Daoy (cell line): ENCODE data around the gene GRM5. TPM values are rescaled to one million over a fixed set of nuclear protein-coding genes. Genes with fewer than 3 reads are reported as not detected.

ENCODE experiments used
- DNase-seq: peaks from one replicate; pipeline ENCODE4 v3.0.0-alpha.2; 2015; ENCODE audit warnings: low read depth
- total RNA-seq: library from RNA; depleted of rRNA; stranded (reverse); fragments of >200 nt; shearing (Covaris generic); gene quantifications from 2 replicates; pipeline ENCODE4 v1.2.3, GENCODE V29; 2014

GRM5 gene
- total RNA-seq, 1 experiment from 2014 or later: not detected

DNA sequence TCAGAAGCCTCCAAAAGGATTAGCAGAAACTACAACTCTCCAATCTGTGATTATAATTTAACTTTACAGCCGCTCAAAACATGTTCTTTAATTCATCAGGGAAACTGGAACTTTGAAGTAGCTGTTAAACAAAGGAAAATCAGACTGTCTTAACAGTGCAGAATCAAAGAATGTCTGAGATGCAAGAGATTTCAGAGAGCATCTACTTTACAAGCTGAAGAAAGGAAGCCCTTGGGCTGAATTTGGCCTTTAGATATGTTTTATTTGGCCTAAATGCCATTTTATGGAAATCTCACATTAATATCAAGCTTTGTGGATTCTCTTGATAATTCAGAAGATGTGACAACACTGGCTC, 446.7 kb downstream of the GRM5 start:
- DNase-seq: no peak

DNA sequence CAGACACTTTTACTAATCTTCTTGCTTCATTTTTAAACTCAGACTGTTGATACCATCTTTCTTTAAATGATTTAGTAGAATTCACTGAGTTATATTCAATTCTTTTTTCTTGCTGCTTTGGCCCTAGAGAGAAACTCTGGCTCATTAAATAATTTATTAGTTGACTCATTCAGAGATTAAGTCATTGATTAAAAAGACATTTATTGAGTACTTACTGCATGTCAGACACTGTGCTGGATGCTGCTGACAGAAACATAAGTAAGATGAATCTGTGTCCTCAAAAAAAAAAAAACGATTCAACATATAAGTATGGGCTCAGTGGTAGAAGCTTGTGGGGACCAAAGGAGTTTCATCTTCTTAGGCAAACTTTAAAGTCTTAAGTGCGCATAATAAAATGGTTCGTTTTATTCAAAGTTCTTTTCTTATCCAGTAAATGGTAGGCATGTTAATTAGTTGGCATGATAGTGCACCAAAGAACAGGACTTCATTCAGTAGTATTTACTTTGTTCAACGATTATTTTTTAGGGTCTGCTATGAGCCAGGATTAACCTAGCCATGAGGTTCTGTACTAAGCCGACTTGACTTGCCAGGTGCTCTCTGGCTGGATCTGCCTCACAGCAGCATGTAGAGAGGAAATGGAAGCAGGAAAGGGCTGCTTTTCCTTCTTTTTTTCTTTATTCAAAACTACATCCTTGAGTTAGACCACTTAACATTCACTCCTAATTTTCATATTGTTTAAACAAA, 447.3 kb downstream of the GRM5 start:
- no peak for DNase-seq

DNA sequence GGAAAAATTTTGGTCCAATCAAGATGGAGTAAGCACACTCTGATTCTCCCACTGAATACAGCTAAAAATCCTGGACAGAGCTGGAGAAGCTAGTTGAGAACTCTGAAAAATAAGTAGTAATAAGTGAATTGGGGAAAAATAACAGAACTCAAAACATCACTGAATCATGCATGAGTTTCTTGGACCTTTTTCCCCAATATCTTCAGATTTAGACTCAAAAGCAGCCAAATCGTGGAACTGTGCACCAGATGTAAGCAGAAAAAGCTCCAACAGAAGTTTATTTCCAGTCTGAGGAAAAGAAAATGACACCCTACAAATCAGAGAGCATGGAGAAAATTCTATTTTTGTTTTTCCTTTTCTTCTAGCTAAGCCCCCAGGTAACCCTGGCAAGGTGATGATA, 448.6 kb downstream of the GRM5 start:
- no peak for DNase-seq

DNA sequence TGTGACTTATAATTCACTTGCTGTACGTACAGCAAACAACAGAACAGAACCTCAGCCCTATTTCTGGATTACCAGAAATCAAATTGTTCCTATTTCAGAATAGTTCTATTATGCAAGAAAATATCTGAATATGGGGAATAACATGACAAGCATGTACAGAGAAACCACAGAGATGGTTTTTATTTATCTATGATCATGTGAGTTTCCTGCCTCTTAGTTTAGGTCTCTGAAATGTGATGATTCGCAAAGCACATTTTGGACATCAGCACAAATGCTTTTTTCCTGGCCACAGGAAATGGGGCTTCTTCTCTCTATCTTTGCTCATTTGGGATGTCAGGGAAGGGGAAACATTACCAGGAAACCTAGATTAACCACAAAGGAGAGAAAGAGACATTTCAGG, 461.5 kb downstream of the GRM5 start:
- DNase-seq: peak; percentile 8

DNA sequence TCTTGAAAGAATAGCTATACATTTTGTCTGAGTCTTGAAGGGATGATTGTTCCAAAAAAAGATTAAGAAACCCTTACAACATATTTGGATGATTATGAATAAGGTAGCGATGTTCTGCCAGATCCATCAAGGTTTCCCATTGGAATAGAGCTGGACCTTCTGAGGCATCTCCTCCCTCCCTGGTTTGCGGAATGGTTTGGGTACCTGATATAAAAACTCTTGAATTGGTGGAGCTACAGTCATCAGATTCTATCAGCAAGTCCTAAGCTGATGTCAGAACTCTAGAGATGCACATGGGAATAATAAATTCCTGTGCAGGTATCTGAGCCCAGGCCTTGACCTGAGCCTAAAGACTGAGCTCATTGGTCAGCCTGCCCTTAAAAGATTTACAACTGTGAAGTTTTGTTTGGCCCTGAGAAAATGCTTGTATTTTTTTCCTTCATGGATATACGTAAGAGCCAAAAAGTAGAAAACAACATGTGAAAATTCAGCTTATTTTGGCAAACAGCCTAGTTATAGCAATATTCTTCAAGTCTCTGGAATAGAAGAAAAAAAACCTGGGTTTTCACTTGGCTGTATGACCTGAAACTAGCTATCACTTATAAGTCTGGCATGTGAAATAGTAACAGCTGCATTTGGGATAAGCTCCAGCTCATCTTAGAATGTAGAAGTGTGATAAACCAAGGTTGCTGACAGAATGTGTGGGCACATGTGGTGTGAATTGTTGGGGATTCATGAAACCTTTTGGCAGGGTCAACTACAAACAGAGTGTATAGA, 462.5 kb downstream of the GRM5 start:
- DNase-seq: no peak

DNA sequence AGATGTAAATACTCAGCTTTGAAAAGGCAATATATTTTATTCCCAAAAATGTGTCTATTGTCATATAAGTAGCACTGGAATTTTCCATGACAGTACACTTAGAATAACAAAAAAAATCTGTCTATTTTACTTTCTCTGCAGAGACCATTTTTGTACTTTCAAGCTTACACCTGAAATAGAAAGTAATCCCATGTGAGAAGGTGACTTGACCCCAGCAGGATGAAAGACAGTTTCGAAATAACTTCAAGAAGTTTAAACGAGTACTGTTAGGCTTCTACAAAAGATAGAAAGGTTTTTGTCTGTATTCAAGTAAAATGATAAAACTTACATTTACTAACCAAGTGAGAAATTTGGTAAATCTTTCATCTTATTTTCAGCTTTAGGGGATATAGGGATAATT, 468.4 kb downstream of the GRM5 start:
- no peak for DNase-seq

DNA sequence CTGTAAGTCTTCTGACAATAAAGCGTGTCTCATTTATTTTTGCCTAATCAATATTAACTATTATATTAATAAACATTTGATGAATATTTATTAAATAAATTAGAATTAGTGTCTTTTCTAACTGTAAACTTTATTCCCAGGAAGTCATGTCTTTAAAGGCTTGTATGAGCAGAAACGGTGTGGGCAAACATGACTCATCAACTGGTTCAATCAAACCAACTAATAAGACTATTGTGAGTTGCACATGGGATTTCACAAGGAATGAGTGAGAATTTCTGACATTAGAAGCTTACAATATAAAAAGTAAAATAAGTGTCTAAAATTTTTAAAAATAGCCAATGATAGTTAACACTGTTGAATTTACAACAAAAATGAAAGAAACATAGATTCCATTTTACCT, 469.0 kb downstream of the GRM5 start:
- no peak for DNase-seq

DNA sequence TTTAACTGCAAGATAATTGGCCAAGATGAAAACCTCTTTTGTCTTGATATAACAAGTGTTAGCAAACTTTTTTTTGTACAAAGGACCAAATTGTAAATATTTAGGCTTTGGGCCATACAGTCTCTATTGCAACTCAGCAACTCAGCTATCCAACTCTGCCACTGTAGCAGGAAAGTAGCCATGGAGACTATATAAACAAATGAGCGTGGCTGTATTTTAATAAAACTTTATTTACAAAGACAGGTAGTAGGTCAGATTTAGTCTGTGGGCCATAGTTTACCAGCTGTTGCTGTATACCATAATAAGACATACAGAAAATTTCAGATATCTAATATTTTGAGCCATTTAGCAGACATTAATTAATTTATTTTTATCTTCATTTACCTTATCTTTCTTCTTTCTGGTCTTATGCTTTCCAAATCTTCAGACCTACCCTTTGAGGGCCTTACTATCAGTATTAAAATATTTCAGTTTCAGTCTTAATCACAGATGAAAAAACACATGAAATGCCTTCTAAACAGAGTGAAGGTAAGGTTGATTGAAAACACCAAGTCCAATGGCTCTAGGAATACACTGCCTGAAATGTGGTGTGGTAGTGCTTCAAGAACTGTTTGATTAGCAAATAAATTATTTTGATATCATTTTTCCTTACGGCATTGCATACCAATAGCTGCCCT, 471.4 kb downstream of the GRM5 start:
- DNase-seq: no peak

DNA sequence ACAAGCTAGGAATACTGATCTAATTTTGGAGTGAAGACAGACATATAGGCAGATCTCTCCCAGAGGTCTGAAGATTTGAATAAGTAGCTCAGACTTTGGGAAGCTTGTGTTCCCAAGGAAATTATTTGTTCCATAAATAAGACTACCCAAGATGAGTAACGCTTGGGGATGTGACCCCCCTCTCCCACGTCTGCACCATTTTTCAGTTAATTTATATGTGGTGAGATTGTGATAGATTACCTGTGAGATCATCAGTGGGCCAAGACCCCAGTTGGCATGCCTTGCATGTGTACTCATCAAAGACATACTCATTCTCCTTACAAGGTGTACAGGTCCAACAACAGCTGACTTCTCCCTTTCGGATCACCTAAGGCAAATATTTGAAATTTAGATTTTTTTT, 475.4 kb downstream of the GRM5 start:
- peak; percentile 24 for DNase-seq

DNA sequence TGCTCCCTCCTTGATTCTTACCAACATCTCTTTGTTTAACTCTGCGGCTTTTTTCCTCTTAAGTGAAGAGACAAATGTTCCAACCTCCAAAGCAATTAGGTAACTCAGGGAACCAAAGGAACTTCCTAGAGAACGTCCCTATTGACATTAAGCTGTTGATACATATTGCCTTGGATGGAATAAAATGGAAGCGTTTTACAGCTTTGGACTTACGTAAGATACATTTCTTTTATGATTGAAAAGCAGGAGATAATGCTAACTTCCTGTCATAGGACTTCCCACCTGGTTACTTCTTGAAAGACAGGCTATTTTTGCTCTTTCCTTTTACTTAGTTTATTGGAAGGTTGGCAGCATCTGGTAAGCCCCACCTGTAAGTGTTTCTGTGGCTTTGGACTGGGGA, 482.5 kb downstream of the GRM5 start:
- no peak for DNase-seq

DNA sequence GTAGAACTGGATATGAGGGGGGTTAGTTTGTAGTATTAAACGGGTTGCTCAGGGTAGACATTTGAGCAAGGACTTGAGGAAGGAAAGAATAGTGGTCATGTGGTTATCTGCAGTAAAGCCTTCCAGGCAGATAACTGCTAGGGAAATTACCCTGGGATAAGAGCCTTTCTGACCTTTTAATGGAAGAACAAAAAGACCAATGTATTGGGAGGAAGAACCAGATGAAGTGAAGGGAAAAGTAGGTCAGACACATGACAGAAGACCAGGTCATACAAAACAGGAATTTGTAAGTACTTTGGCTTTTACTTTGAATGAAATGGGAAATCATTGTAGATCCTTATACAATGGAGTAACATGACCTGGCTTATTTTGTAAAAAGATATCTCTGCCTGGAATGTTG, 486.3 kb downstream of the GRM5 start:
- DNase-seq: no peak

DNA sequence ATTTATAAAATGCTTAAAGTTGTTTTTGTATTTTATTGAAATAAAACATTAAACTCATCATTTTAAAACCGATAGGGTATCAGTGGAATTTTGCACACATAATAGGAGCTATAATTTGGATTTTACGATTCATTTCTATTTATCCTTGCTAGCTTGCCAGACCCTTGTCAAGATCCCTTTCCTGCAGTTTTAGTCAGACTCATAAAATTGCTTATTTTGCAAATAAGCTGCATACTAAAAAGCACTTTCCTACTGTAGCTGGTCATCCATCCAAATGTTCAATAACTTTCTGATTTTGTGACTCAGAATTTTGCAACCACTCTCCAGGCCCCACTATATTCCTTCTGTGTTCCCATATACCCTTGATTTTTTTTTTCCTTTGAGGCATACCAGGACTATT, 489.0 kb downstream of the GRM5 start:
- DNase-seq: no peak

DNA sequence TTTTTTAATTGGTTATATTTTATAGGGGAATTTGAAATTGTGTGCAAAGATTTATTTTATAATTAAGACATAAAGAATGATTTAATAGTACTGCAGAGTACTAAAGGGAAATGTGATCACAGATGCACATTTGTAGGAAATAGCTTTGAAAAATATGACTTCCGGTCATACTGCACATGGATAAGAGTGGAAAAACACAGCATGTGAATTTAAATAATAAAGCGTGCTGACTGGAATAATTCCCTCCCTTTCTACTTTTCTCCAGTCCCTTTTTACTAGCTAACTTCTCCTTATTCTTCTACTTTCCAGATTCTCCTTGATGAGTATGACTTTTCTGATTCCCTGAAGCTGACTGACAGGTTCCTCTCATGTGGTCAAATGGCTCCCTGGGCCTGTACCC, 489.9 kb downstream of the GRM5 start:
- no peak for DNase-seq

DNA sequence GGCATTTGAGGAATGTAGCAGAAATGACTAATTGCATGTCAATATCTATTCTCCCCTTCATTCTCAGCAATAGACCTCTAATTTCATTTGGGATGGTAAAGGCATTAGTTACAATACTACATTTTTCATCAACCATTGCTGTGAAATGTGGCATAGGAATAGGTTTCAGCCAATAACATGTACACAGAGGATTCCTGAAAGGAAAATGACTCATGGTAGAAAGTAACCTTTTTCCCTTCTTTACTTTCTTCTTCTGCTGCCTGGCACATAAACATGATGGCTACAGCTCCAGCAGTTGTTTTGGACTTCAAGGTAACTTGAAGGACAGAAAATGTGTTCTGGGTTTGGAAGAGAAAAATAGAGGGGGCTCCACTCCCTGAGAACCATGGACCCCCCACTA, 496.4 kb downstream of the GRM5 start:
- DNase-seq: no peak

DNA sequence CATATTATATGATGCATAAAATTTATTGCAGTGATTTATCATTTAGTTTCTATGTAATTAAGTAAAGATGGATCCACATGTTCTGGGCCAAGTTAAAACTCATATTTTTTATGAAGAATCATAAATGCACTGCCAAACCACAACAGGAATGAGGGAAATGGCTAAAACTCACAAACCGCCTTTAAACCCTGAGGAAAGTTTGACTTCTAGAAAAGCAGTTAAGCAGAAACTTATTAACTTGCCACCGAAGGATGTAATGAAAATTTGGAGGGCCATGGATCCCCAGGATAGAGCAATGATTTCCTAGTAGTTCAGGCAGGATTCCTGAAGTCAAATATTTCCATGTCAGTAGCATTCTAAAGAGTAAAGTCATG, 510.0 kb downstream of the GRM5 start:
- peak; percentile 5 for DNase-seq

DNA sequence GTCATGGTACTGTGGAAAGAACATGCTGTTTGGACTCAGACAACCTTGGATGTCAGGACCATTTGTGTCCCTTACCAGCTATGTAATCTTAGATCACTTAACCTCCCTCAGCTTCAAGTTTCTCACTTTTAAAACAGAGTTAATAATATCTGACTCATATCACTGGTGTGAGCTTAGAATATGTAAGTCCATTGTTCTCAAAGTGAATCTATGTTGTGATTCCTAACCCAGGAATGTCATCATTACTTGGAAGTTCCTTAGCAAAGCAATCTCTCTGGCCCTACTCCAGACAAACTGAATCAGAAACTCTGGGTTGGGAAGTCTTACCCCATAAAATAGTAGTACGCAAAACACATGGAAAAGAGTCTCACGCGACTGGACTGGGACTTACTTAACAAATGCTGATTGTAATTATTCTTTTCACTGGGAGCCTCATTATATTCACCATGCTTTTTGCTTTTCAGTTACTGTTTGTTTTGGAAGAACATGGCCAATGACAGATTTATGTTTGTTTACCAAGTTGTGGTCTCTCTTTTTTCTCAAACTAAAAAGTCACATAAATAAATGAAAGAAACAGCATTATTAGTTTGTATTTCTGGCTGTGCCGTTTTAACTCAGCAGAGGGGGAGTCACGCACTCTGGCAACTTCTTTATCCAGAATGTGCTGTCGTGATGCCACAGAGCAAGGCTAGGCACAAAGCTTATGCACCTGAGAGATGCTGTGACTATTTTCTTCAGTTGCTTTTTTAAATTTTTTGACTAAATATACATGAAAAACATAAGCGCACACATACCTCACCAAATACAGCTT, 510.6 kb downstream of the GRM5 start:
- peak; percentile 91 for DNase-seq

DNA sequence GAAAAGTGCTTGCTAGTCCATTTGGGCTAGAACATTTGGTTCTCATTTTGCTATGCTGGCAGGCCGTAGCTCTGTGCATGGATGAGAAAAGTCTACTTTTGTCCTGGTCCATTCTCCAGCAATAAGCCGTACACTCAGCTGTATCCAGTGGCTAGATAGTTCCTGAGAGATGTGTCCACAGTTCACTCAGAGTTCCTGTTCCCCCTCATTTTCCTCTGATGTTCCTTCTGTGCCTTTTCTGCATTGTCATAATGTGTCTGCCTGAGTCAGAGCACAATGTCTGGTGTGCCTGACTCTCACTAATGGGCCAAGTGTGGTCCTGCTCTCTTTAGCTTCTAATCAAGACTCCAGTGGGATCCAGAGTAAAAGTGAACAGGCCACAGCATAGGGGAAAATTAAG, 512.6 kb downstream of the GRM5 start:
- DNase-seq: peak; percentile 15

DNA sequence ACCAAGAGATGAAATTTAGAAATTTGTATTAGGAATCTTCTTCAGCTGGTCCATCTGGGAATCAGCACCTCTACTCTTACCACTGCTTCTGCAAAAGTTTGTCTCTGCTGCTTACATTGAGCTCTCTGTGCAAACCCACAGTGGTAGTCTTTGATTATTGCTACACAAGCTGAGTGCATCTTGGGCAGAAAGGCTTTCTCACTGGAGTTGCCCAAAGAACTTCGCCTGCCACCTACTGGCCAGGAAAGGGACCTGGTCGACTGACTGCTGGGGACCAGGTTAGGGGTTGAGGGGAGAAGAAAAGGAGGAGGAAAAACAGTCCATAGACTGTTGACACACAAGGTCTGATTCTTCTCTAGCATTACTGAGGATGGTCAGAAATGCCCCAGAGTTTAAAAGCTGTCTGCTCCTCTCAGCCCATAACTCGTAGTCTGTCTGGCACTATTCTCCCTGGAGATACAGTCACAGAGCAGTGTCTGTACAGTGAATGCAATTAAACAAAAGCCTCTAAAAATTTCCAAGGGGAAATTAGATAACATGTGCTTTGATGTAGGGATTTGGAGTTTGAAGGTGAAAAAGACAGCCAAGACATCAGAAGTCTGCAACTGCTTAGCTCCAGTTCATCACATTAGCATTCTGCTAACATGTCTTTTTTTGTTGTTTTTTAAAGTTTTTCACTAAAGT, 513.3 kb downstream of the GRM5 start:
- peak; percentile 55 for DNase-seq

DNA sequence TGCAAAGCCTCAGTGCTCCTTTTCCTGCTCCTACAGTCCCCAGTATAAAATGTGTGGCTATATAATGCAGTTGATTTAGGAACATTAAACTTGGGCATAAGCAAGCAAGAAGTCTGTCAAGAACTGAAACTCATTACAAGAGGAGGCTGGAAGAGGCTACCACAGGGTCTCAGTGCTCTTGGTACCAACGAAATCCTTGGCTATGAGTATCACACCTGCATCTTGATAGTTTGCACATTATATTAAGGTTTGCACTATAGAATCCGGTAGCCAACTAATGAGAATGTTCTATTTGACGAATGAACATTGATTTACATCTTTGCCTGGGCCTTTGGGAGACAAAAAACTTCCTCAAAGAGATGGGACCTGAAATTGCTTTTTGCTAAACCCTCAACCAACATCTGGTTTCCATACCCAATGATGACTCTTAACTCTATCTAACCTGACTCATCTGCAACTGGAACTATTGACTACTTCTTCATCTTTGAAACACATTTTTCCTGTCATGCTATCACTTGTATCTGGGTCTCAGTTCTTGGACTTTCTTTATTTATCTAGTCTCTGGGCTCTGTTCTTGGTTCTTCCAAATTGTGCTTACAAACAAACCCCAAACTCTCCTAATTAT, 521.0 kb downstream of the GRM5 start:
- DNase-seq: no peak

DNA sequence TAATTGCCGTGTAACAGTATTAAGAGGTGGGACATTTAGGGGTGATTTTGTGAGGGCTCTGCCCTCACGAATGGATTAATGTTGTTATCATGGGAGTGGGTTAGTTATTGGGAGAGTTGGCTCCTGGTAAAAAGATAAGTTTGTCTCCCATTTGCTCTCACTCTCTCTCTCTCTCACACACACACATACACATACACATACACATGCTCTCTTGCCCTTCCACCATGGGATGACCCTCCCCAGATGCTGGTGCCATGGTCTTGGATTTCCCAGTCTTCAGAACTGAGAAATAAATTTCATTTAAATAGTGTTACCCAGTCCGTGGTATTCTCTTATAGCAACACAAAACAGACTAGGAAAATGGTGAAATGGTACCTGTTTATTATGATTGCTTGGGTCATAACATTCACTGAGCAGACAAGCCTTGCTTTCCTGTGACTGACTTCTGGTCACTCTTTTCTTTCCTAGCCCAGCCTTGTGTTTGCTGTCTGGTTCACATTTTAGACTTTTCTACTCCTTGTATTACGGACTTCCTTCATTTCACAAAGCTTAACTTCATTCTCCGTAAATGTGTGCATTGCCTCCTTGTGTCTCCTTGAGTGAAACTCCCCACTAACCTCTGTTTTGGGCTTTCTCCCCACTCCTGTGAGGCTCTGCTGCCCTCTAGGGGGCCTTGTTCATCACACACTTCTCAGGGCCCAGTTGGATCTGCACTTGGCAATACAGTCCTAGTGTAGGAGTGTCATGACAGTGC, 521.7 kb downstream of the GRM5 start:
- DNase-seq: peak; percentile 82
